Measurements from ENCODE around the gene PARP3. TPM values are rescaled to one million over a fixed set of nuclear protein-coding genes. Genes with fewer than 3 reads are reported as not detected.

The PARP3 gene
- total RNA-seq, 4 donors from 2014 or later, result 5.1 to 22.4 (median 11.4) TPM

DNA sequence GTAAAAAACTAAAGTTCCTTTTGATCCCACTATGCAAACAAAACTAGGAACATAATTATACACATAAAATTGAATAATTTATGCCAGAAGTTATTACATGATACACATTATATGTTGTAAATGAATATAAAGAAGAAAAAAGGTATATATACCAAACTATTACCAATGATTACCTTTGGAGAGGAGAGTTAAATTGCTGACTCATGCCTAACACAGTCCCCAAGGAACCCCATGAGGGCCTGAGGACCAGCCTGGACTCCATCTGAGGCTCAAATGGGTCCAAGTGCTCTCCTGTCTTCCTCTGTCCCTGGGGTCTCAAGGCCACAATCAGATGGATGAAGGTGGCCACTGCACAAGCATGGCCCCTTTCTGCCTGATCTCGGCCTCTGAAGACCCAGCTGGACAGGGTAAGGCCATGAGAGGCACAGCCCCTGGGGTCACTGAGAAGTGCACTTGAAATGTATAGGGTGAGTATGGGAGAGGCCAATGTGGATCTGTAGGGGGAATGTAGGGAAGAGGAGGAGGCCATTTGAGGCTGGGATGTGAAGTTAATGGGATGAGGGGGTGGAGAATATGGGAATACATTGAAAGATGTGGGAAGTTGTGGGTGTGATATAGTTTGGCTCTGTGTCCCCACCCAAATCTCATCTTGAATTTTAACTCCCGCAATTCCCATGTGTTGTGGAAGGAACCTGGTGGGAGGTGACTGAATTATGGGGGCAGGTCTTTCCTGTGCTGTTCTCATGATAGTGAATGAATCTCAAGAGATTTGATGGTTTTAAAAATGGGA lies 37.9 kb upstream of the PARP3 start:
- H3K4me3 ChIP-seq, result no peak overlapping the region
- intact Hi-C loops (cut with DNase I; ENCODE audit: low total_unique reads), result no loop called here
- TF ChIP-seq CTCF (IDR thresholded peaks at IDR 0.05), result no peak
- no peak for TF ChIP-seq POLR2A (IDR thresholded peaks at IDR 0.05)
- H3K27me3 ChIP-seq, result no peaks in the 10 kb centered on the region
- DNase-seq, result no peak
- no peak overlapping the region for H3K27ac ChIP-seq
- H3K36me3 ChIP-seq, result no peaks in the 10 kb centered on the region
- H3K9me3 ChIP-seq, result no peaks in the 10 kb centered on the region
- no peaks in the 10 kb centered on the region for H3K4me1 ChIP-seq

DNA sequence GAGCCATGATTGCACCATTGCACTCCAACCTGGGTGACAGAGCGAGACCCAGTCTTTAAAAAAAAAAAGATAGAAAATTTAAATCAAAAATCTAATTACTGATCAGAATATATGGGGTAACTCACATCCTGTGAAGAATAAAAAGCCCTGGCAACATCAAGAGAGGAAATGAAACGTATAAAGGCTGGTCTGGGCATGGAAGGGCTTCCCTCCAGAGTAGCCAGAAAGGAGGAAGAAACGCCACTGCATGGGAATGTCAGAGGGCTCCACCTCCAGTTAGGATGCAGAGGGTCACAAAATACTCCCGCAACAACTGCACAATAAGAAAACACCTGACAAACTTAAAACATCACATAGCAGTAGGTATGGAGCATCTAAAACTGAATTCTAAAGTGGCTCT lies 34.1 kb upstream of the PARP3 start:
- no peak for DNase-seq
- intact Hi-C loops (cut with DNase I; ENCODE audit: low total_unique reads), result no loop called here
- no peaks in the 10 kb centered on the region for H3K27me3 ChIP-seq
- no peak overlapping the region for H3K27ac ChIP-seq
- no peaks in the 10 kb centered on the region for H3K36me3 ChIP-seq
- no peak overlapping the region for H3K4me3 ChIP-seq
- H3K9me3 ChIP-seq, result no peaks in the 10 kb centered on the region
- no peaks in the 10 kb centered on the region for H3K4me1 ChIP-seq
- TF ChIP-seq CTCF (IDR thresholded peaks at IDR 0.05) (no peak), POLR2A (IDR thresholded peaks at IDR 0.05) (no peak)

DNA sequence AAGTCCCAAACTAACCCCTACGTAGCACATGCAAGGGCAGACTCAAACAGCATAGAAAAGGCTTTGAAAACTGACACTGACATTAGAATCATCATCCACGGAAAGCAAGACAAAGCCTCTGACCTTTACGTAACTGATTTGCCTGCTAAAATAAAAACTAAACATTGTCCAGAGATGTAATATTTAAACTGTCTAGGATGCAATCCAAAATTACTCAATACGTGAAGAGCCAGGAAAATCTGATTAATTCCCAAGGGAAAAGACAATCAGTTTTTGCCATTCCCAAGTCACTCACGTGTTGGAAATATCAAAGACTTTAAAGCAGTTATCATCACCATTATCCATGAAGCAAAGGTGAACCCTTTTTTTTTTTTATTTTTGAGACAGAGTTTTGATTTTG lies 25.7 kb upstream of the PARP3 start:
- no peaks in the 10 kb centered on the region for H3K36me3 ChIP-seq
- H3K27ac ChIP-seq, result no peak overlapping the region
- H3K4me1 ChIP-seq, result no peaks in the 10 kb centered on the region
- no peak for DNase-seq
- no peak for TF ChIP-seq CTCF (IDR thresholded peaks at IDR 0.05)
- TF ChIP-seq POLR2A (IDR thresholded peaks at IDR 0.05), result no peak
- H3K9me3 ChIP-seq, result no peaks in the 10 kb centered on the region
- no peaks in the 10 kb centered on the region for H3K27me3 ChIP-seq
- intact Hi-C loops (cut with DNase I; ENCODE audit: low total_unique reads), result no loop called here
- H3K4me3 ChIP-seq, result no peak overlapping the region

DNA sequence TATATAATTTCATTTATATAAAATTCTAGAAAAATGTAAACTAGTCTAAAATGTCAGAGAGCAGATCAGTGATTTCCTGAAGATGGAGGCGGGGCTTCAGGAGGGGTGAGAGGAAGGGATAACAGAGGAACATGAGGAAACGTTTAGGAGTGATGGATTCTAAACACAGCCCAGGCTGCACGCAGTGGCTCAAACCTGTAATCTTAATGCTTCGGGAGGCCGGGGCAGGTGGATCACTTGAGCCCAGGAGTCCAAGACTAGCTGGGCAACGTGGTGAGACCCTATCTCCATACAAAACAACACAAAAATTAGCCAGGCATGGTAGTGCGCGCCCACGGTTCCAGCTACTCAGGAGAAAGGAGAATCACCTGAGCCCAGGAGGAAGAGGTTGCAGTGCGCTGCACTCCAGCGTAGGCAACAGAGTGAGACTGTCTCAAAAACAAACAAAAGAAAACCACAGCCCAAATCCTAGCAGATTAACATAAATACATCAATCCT lies 21.0 kb upstream of the PARP3 start:
- Histone ChIP-seq H3K27me3 (no peaks in the 10 kb centered on the region), H3K4me3 (no peak overlapping the region), H3K9me3 (no peaks in the 10 kb centered on the region), H3K4me1 (no peaks in the 10 kb centered on the region), H3K36me3 (no peaks in the 10 kb centered on the region), H3K27ac (no peak overlapping the region)
- no peak for DNase-seq
- intact Hi-C loops (cut with DNase I; ENCODE audit: low total_unique reads), result no loop called here
- TF ChIP-seq POLR2A (IDR thresholded peaks at IDR 0.05) (no peak), CTCF (IDR thresholded peaks at IDR 0.05) (no peak)

GRCh38 chr3:51927061-51927977 lies 14.8 kb upstream of the PARP3 start:
- Histone ChIP-seq H3K9me3 (no peaks in the 10 kb centered on the region), H3K36me3 (no peaks in the 10 kb centered on the region), H3K27ac (no peak overlapping the region), H3K4me1 (no peaks in the 10 kb centered on the region), H3K4me3 (no peak overlapping the region), H3K27me3 (no peaks in the 10 kb centered on the region)
- intact Hi-C loops (cut with DNase I; ENCODE audit: low total_unique reads), result no loop called here
- no peak for DNase-seq
- TF ChIP-seq CTCF (IDR thresholded peaks at IDR 0.05) (no peak), POLR2A (IDR thresholded peaks at IDR 0.05) (no peak)

Measured in uterus (tissue), 4 donors.